Epithelial cell of umbilical artery (primary cell): Measurements from ENCODE around the gene ADAMTS9. TPM values are rescaled to one million over a fixed set of nuclear protein-coding genes. Genes with fewer than 3 reads are reported as not detected.

ENCODE experiments used
- total RNA-seq: library from RNA; depleted of rRNA; stranded (reverse); fragments of >200 nt; gene quantifications from 2 replicates; pipeline ENCODE4 v1.2.3, GENCODE V29; 2014

Gene ADAMTS9, protein sequence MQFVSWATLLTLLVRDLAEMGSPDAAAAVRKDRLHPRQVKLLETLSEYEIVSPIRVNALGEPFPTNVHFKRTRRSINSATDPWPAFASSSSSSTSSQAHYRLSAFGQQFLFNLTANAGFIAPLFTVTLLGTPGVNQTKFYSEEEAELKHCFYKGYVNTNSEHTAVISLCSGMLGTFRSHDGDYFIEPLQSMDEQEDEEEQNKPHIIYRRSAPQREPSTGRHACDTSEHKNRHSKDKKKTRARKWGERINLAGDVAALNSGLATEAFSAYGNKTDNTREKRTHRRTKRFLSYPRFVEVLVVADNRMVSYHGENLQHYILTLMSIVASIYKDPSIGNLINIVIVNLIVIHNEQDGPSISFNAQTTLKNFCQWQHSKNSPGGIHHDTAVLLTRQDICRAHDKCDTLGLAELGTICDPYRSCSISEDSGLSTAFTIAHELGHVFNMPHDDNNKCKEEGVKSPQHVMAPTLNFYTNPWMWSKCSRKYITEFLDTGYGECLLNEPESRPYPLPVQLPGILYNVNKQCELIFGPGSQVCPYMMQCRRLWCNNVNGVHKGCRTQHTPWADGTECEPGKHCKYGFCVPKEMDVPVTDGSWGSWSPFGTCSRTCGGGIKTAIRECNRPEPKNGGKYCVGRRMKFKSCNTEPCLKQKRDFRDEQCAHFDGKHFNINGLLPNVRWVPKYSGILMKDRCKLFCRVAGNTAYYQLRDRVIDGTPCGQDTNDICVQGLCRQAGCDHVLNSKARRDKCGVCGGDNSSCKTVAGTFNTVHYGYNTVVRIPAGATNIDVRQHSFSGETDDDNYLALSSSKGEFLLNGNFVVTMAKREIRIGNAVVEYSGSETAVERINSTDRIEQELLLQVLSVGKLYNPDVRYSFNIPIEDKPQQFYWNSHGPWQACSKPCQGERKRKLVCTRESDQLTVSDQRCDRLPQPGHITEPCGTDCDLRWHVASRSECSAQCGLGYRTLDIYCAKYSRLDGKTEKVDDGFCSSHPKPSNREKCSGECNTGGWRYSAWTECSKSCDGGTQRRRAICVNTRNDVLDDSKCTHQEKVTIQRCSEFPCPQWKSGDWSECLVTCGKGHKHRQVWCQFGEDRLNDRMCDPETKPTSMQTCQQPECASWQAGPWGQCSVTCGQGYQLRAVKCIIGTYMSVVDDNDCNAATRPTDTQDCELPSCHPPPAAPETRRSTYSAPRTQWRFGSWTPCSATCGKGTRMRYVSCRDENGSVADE (N-terminal part only)
- total RNA-seq, result 38.3 and 60.1 TPM in 2 replicates

DNA sequence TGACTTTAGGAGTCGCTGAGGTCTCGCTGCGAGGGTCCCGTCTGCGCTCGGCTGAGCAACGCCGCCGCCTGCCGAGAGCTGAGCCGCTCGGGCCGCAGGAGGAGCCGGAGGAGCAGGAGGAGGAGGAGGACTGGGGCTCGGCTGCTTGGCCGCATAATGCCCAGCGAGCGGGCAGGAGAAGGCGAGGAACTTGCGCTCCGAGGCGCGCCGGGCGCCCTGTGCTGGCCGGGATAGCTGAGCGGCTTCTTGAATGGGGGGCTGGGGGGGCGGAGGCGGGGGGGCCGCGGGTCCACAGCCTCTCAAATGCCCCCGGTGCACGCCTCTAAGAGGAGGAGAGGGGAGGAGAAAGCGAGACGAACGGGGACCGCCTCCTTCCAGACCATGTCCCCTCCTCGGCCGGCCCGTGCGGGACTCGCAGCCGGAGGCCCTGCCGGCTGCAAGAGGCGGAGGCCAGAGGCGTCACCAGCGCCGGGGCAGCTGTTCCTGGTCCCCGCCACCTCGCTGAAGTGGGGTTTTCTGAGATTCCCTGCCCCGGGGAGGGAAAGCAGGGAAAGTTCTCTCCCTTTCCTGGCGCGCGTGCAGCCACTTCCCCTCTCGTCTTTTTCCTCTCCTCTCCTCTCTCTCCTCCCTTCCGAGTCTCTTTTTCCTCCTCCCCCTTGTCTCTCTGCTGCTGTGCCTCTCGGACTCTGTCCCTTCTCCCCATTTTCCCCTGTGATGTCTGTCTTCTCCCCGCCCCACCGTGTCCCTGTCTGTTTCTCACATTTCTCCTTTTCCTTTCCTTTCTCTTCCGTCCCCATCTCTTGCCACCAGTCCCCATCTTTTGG, at the start of gene ADAMTS9:
Gene ADAMTS9, minus strand, starts transcription at position 220 of the 824 bp plus-strand sequence. CDS start 343 bp downstream, outside the sequence.

